GM19035 (cell line): Measurements from ENCODE around the gene COL25A1.
"Not testable (repeated sequence)": the region's sequence is repeated elsewhere in the genome, so short reads cannot be mapped to it uniquely, and the experiment has no call there.

Experiments
- ATAC-seq: cut with Tn5 transposase; IDR thresholded peaks from one replicate; pipeline ENCODE4 v1.9.1; 2021; ENCODE audit not compliant: unreplicated experiment

The COL25A1 gene

DNA sequence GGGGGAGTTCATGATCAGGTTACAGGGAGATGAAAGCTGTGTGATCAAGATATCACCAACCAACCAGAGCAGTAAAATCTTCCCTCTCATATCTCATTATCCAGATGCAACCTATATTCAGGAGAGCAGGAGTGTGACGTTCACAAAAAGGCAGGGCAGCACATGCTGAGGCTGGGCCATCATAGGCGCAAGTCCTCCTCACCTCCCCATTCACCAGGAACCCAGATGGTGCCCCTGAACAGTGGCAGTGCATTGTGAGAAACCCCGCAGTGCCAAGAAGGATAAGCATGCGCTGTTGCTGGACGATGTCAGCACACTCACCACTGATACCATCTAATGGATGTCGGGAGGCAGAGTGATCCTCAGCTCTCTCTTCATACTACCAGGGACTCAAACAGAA, 170.9 kb downstream of the COL25A1 start:
- ATAC-seq: no peak

DNA sequence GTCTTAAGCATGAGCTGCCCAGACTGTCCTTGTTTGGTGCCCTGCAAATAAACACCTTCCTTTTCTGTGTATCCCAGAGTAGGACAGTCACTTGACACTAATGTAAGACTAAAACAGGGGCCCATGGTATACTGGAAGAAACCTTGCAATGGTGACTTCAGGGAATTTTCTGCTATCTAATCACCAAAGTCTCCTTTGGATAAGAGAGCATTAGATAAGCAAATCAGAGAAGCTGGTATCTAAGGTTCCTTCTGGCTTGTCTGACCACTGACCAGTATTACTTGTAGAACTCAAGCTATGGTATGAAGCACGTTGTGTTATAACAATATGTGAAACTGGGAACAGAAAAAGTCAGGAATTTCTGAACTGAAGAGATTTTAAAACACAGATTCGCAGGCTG, 173.9 kb downstream of the COL25A1 start:
- ATAC-seq: no peak

DNA sequence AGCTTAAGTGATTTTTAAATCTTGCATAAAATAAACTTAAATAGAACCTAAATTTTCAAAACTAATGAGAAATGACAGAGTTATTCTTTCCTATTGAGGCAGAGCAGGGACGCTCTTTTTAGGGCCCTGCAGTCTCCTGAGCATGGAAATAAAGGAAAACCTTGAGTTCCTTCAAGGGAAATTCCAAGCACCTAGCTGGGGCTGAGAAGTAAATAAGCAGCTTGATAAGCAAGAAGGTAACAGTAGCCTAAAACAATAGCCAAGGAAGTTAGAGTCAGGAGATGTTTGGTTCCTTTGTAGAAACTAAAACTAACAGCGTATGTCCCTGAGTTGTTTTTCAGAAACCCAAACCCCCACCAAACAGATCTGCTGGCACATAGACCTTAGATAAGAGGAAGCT, 174.6 kb downstream of the COL25A1 start:
- no peak for ATAC-seq

DNA sequence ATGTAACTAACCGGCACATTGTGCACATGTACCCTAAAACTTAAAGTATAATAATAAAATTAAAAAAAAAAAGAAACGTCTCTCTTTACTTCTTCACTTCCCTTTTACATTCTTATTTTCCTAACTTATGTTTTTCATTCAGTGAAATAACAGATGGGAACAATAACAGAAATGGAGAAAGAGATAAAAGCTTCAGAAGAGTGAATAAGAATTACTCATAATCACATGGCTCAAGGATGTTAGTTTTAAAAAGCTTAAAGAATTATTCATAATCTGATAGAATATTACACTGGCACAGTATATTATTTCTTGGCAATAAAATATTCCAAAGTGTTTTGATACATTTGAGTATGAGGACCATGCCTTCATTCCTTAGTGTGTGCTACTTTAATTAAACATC, 175.6 kb downstream of the COL25A1 start:
- no peak for ATAC-seq

DNA sequence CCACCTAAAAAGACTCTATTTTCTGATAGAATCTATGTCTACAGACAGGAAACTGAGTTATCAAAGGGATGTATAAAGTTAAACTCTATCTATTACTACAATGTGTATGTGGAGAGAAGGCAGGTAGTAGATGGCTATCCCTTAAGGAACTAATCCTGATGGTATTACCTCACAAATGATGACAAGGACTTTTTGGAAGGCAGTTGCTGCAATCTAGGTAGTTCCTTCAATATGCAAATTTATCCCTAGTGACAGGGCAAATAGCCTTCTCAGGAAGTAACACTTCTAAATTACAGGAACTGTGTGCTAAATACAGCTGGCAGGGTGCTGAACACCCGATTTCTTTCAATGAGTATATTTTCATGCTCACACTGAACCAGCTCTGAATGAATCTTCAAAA, 177.4 kb downstream of the COL25A1 start:
- no peak for ATAC-seq

DNA sequence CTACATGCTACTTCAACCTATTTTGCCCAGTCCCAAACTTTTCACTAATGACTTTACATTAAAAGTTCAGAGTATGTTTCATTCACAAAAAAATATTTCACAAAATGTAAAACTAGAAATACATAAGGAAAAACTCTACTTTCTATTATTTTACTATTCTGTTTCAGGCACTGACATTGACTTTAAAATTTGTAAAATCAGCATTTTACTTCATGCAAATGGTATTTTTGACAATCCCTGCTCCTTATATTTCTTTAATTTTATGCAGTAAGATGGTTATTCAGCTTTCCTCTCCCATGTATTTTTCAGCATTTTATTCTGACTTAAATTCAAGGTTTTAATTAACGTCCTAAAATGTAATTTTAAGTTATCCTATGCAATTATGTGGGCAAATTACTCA, 178.5 kb downstream of the COL25A1 start:
- no peak for ATAC-seq

DNA sequence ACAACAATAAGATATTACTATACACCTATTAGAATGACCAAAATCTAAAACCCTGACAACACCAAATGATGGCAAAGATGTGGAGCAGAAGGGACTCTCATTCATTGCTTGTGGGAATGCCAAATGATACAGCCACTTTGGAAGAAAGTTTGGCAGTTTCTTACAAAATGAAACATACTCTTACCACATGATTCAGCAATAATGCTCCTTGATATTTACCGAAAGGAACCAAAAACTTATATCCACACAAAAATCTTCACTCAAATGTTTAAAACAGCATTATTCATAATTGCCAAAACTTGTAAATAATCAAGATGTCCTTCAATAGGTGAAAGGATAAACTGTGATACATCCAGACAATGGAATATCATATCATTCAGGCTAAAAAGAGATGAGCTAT, 180.9 kb downstream of the COL25A1 start:
- no peak for ATAC-seq

DNA sequence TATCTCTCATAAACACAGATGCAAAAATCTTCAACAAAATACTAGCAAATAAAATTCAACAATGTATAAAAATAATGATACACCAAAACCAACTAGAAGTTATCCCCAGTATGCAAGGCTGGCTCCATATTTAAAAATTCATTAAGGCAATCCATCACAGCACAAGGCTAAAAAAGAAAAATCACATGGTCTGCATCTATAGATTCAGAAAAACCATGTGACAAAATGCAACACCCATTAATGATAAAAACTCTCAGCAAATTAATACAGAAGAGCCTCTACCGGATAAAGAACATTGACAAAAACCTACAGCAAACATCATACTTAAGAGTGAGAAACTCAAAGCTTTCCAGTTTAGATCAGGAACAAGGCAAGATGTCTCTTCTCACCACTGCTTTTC, 182.6 kb downstream of the COL25A1 start:
- no peak for ATAC-seq

DNA sequence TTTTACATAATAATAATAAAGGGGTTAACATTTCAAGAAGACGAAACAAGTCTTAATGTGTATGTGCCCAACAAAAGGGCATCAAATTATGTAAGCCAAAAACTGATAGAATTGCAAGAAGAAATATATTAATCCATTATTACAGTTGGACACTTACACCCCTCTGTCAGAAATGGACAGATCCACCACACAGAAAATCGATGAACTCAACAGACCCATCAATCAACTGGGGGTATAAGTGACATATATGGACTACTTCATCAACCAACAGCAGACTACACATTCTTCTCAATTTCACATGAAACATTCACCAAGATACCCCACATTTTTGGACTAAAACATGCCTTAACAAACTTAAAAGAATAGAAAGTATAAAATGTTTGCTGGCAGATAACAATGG, 183.8 kb downstream of the COL25A1 start:
- no peak for ATAC-seq

DNA sequence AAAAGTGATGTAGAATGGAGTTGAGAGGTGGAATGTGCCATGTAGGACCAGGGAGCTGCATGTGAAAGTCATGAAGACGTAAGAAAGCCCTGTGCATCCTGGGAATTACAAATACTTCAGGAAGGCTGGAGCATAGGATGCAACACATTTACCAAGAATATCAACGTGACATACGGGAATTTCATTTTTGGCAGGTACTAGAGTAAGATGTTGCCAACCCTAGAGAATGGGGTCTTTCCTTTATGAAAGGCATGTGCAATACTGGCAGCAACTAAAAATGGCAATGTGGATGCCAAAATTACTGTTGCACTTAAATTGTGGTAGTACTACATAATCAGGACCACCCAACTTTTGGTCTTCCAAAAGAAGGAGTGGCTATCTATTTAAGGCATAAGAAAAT, 188.0 kb downstream of the COL25A1 start:
- ATAC-seq: no peak

DNA sequence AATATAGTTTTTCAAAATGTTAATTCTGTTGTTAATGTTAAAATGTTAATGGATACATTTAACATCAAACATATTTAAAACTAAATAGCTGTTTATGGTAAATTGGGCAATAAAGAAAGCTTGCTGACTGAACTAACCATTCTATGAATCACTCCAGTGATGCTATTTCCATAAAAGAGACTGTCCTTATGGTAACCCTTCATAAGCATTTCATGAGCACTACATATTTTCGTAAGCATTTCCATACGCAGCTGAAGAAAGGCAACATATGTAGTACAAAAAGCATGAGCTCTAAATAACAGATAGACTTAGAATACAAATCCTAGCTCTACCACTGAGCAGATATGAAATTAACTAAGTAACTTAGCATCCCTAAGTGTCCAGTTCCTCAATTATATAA, 188.9 kb downstream of the COL25A1 start:
- no peak for ATAC-seq

DNA sequence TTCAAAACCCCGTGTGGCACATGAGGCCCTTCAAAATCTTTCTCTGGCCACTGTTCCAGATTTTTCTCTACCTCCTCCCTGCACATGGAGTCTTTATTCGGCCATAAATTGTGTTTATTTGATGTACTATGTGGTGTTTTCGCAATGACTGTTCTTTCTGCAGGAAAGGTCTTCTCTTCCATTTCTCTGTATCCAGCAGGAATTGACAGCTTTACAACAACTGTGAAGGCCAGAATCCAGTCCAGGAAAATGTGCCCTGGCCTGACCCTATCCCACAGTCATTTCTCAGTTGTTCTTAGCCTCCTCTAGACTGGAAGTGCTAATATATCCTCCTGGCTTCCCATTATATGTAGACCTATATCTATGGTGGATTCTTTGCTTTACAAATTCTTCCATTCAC, 191.4 kb downstream of the COL25A1 start:
- ATAC-seq: no peak

DNA sequence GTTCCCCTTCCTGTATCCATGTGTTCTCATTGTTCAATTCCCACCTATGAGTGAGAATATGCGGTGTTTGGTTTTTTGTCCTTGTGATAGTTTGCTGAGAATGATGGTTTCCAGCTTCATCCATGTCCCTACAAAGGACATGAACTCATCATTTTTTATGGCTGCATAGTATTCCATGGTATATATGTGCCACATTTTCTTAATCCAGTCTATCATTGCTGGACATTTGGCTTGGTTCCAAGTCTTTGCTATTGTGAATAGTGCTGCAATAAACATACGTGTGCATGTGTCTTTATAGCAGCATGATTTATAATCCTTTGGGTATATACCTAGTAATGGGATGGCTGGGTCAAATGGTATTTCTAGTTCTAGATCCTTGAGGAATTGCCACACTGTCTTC, 194.2 kb downstream of the COL25A1 start:
- not testable (repeated sequence) for ATAC-seq

DNA sequence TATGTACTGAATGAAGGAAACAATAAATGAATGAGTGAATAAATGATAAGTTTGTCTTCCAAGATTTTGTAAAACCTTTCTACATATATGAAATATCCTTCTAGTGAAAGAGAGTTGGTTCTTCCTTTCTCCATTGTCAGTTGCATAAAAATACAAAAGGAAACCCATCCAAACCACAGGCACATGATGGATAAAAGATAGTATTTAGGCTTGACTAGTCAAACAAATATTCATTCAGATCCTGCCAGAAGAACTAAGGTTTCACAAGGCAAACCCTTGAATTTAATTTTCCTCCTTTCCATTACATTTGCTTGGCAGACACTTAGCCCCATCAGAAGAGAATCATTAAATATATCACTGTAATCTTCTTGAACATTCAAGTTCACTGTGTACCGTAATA, 208.4 kb downstream of the COL25A1 start:
- no peak for ATAC-seq

DNA sequence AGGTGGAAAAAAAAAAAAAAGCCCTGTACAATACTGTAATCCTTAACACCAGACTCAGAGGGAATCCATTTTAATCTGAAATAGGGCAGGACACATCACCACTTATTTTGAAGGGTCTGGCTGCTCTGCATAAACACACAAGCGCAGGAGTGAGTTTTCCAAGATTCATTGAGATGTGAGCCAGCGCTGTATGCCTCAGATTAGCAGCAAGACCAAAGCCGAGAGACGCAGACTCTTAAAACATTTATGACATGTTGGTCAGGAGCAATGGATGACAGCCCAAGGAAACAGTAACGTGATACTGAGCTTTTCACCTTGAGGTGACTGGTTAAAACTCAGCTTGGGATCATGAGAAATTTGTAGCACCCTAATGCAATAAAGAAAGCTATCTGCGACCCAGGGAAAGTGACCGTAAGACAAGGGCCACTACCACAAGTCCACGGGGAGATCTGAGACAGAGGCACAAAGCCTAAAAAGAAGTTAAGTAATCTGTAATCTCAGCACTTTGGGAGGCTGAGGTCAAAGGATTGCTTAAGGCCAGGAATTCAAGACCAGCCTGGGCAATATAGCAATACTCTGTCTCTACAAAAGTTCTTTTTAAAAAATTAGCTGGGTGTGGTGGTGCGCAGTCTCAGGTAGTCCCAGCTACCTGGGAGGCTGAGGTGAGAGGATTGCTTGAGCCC, 210.6 kb downstream of the COL25A1 start:
- ATAC-seq: no peak

DNA sequence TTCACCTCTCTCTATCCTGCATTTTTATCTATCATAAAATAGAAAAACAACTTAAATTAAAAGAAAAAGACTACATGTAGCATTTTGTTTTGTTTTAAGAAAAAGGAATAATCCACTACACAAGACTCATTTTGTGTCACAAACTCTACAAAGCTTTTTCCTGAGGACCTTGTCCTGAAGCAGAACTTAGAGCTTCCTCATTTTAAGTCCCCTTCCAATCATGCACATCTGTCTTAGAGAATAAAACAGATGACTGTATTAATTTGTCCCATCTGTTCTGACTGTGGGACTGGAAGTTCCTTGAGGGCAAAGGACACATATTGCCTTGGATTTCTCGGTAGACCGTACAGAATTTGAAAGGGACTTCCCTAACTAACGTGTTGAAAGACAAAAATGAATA, 218.5 kb downstream of the COL25A1 start:
- no peak for ATAC-seq

DNA sequence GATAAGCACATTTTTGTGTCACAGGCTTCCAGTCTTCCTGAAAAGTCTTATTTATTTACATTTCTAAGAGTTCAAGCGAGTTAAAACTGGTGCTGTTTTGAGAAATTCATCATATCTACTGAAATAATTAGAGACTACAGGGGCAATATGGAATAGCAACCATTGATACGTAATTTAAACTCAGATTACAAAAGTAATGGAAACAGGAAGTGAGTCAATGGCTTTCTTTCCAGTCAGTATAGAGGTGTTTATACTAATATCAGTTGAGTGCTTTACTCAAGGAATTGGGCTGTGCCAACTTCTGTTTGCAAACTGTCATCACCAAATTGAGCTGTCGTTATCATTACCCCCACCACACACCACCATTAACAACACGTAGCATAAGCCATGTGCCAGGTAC, 222.7 kb downstream of the COL25A1 start:
- no peak for ATAC-seq

DNA sequence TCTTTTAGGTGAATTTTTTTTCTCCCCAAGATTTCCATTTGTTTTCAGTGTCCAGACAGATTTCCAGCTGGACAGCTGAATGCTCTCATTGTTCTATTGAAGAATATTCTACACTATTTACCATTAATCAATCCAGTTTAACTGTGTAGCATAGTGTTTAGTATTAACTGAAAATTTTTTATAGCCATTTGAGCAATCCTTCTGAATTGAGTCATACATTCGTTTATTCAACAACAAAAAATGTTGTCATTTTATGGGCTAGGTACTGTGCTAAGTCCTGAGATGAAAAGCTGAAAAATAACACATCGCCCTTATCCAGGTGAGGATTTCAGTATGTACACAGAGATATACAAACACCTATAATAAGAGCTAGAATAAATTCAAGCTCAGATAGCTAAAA, 223.3 kb downstream of the COL25A1 start:
- no peak for ATAC-seq

DNA sequence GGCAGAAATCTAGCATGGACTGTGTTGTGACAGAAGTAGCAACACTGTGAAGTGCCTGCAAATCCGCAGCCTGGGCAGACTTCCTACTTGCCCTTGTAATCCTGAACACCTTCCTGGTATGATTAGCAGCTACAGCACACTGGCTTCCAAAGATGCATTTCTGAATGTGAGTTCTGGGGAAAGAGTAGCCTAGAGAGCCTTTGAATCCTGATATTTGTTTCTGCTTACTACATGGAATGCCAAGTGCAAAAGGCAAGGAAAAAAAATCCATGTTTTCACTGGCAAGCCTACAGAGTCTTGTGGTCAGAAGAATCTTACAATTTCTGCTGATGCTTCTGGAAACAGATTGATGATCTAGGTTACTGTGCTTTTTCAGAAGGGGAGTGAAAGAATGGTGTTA, 223.7 kb downstream of the COL25A1 start:
- ATAC-seq: no peak

DNA sequence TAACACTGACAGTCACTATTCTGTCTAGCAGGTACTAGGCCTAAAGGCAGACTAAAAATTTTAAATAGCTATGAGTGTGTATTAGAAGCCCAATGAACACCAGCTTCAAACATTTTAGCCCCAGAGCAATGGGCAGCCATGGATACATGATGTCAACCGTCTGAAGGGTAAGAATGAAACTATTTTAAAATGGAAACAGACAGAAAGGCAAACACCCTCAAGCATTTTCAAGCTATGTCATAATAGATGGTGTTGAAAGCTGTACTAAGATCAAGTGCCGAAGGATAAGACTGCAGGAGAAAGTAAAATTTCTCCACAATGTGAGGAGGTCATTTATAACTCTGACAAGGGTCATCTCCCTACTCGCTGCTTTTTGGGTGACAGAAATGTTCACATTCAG, 225.0 kb downstream of the COL25A1 start:
- ATAC-seq: no peak

DNA sequence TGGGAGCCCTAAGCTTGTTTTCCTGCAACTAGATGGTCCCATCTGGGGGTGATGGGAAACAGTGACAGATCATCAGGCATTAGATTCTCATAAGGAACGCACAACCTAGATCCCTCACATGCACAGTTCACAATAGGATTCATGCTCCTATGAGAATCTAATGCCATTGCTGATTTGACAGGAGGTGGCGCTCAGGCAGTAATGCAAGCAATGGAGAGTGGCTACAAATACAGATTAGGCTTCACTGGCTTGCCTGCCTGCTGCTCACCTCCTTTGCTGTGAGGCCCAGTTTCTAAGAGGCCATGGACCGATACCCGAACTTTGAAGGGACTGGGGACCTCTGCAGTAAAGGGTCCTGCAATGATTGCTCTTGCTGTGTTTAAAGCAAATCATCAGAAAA, 225.7 kb downstream of the COL25A1 start:
- ATAC-seq: not testable (repeated sequence)

DNA sequence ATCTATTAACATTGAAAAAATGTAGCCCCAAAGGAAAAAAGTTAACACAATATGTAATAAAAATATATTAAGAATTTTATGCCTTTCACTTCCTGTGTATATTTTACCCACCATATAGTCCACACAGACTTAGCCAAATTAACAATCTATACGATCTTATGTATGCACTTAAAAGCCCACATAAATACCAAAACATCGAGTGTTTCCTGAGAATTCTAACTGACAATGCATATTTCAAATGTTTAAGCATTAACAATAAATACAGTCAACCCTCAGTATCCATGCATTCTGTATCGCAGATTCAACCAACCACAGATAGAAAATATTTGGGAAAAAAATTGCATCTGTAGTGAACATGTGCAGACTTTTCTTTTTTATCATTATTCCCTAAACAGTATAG, 226.8 kb downstream of the COL25A1 start:
- ATAC-seq: no peak

DNA sequence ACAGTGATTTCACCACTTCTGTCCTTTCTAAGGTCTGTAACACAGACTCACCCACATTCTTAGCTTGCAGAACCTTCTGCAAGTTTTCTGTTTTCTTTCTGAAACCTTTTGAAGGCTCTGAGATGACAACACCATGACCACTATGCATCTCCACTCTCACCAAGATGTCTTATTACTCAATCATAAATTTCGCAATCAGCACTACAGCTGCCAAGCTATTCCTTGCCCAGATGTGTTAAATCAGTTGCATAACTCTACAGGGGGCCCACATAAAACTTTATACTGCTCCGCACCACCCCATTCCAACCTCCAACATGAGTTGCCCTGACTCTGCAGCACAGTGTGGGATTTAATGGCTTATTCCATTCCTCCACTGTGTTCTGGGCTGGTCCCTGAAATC, 229.9 kb downstream of the COL25A1 start:
- ATAC-seq: no peak

DNA sequence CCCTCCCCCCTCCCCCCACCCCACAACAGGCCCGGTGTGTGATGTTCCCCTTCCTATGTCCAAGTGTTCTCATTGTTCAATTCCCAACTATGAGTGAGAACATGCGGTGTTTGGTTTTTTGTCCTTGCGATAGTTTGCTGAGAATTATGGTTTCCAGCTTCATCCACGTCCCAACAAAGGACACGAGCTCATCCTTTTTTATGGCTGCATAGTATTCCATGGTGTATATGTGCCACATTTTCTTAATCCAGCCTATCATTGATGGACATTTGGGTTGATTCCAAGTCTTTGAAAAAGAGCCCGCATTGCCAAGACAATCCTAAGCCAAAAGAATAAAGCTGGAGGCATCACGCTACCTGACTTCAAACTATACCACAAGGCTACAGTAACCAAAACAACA, 231.8 kb downstream of the COL25A1 start:
- not testable (repeated sequence) for ATAC-seq
